H1 (cell line): ENCODE measurements around the gene ZNF639. TPM values are rescaled to one million over a fixed set of nuclear protein-coding genes. Genes with fewer than 3 reads are reported as not detected.

Experiments
- CTCF ChIA-PET: fragments of 300-600 bp; sonication (Branson Sonifier 250); formaldehyde crosslinking; loops from one replicate; lab custom pipeline; 2021; ENCODE audit not compliant: partially characterized antibody; lab: Charles Lee
- POLR2A ChIA-PET: fragments of 300-600 bp; sonication (Branson Sonifier 250); formaldehyde crosslinking; loops from one replicate; lab custom pipeline; 2021; ENCODE audit warnings: inconsistent platforms; ENCODE audit not compliant: partially characterized antibody; lab: Charles Lee
- DNase-seq, 2 experiments: peaks; one replicate each; pipeline versions ENCODE4 v3.0.0 to v3.0.0-alpha.2; 2010 to 2022; ENCODE audit warnings: low spot score in 2 of 2, low read depth in 1 of 2, mixed read lengths in 1 of 2
- FAIRE-seq: peaks from 2 replicates; lab custom pipeline; 2011; peaks lifted over from hg19 to GRCh38; lab: Jason Lieb, UNC
- H2AFZ ChIP-seq: 2 replicates; pipeline ENCODE4 v1.8.1; 2012; ENCODE audit warnings: low read length, inconsistent platforms
- H2AK5ac ChIP-seq: 2 replicates; pipeline ENCODE4 v1.6.1; 2013; ENCODE audit warnings: low read depth, low read length
- H2BK120ac ChIP-seq: replicated peaks from 2 replicates; pipeline ENCODE3; 2013; ENCODE audit warnings: low read depth, low read length, inconsistent platforms
- H2BK12ac ChIP-seq: 2 replicates; pipeline ENCODE4 v1.6.1; 2013; ENCODE audit warnings: low read depth, low read length
- H2BK15ac ChIP-seq: 2 replicates; pipeline ENCODE4 v1.6.1; 2013; ENCODE audit warnings: low read length
- H2BK20ac ChIP-seq: 2 replicates; pipeline ENCODE4 v1.6.1; 2013; ENCODE audit warnings: low read length
- H2BK5ac ChIP-seq: 2 replicates; pipeline ENCODE4 v1.6.1; 2013; ENCODE audit warnings: low read depth, low read length
- H3K14ac ChIP-seq: 2 replicates; pipeline ENCODE4 v1.6.1; 2013; ENCODE audit warnings: inconsistent platforms; ENCODE audit not compliant: insufficient read length
- H3K18ac ChIP-seq: 2 replicates; pipeline ENCODE4 v1.6.1; 2013; ENCODE audit warnings: low read length; ENCODE audit errors: extremely low read depth
- H3K23ac ChIP-seq: 2 replicates; pipeline ENCODE4 v1.6.1; 2013; ENCODE audit warnings: inconsistent platforms; ENCODE audit not compliant: insufficient read length
- H3K23me2 ChIP-seq: 2 replicates; pipeline ENCODE4 v1.6.1; 2013; ENCODE audit warnings: low read depth, low read length
- H3K27ac ChIP-seq: 2 replicates; pipeline ENCODE4 v1.6.1; 2011; ENCODE audit warnings: low read depth, low read length, inconsistent platforms
- H3K27me3 ChIP-seq, 4 experiments: replicated peaks in 1 of 4; 1 replicate in 1 of 4; 2 replicates in 3 of 4; pipeline versions ENCODE4 v1.6.1 to v1.8.1; 2011 to 2013; ENCODE audit warnings: low read length in 3 of 4, mild to moderate bottlenecking in 3 of 4, inconsistent platforms in 2 of 4, mixed read lengths in 2 of 4, moderate library complexity in 1 of 4; ENCODE audit not compliant: control insufficient read depth in 3 of 4, insufficient read depth in 3 of 4; ENCODE audit errors: extremely low read depth in 1 of 4
- H3K36me3 ChIP-seq, 4 experiments: 2 replicates each; pipeline versions ENCODE4 v1.6.1 to v1.8.1; 2011 to 2013; ENCODE audit warnings: mild to moderate bottlenecking in 4 of 4, low read length in 3 of 4, moderate library complexity in 2 of 4, control low read depth in 1 of 4, inconsistent platforms in 1 of 4; ENCODE audit not compliant: insufficient read depth in 4 of 4, control insufficient read depth in 2 of 4
- H3K4ac ChIP-seq: replicated peaks from 2 replicates; pipeline ENCODE3; 2013; ENCODE audit warnings: low read length, low read depth, mixed read lengths, inconsistent platforms; ENCODE audit not compliant: insufficient read length
- H3K4me1 ChIP-seq, 4 experiments: replicated peaks in 1 of 4; 1 replicate in 1 of 4; 2 replicates in 3 of 4; pipeline versions ENCODE4 v1.6.1 to v1.8.1; 2011 to 2013; ENCODE audit warnings: low read length in 3 of 4, inconsistent platforms in 2 of 4, mixed read lengths in 1 of 4; ENCODE audit not compliant: insufficient read depth in 4 of 4, control insufficient read depth in 3 of 4
- H3K4me2 ChIP-seq, 2 experiments: 2 replicates each; pipeline versions ENCODE4 v1.6.1 to v1.8.1; 2011 to 2013; ENCODE audit warnings: low read depth in 2 of 2, low read length in 2 of 2, control low read depth in 1 of 2, inconsistent platforms in 1 of 2, mild to moderate bottlenecking in 1 of 2; ENCODE audit not compliant: insufficient read depth in 1 of 2
- H3K4me3 ChIP-seq, 4 experiments: fragments of 200-600, 300-600 bp in 1 of 4; sonication (generic), shearing (Covaris generic), sonication (Bioruptor Twin) in 1 of 4; 2 replicates each; pipeline versions ENCODE4 v1.5.1 to v1.8.1; 2011 to 2016; ENCODE audit warnings: low read length in 4 of 4, low read depth in 3 of 4, control low read depth in 2 of 4, inconsistent platforms in 2 of 4, mild to moderate bottlenecking in 2 of 4, mixed read lengths in 1 of 4, moderate library complexity in 1 of 4; ENCODE audit not compliant: insufficient read depth in 2 of 4; ENCODE audit errors: extremely low read depth in 1 of 4
- H3K56ac ChIP-seq: replicated peaks from 2 replicates; pipeline ENCODE3; 2013; ENCODE audit warnings: low read depth, mild to moderate bottlenecking, mixed read lengths, low read length, inconsistent platforms; ENCODE audit not compliant: insufficient read length
- H3K79me1 ChIP-seq: 2 replicates; pipeline ENCODE4 v1.6.1; 2013; ENCODE audit warnings: low read depth, low read length, control low read depth
- H3K79me2 ChIP-seq, 2 experiments: 2 replicates each; pipeline versions ENCODE4 v1.6.1 to v1.8.1; 2012 to 2013; ENCODE audit warnings: low read length in 2 of 2, mild to moderate bottlenecking in 2 of 2, inconsistent platforms in 1 of 2; ENCODE audit not compliant: insufficient read depth in 2 of 2, control insufficient read depth in 1 of 2
- H3K9ac ChIP-seq, 4 experiments: replicated peaks in 1 of 4; 1 replicate in 1 of 4; 2 replicates in 3 of 4; pipeline versions ENCODE4 v1.6.1 to v1.8.1; 2011 to 2013; ENCODE audit warnings: low read depth in 3 of 4, low read length in 3 of 4, control low read depth in 2 of 4, mild to moderate bottlenecking in 2 of 4, moderate library complexity in 2 of 4, inconsistent platforms in 1 of 4; ENCODE audit errors: extremely low read depth in 1 of 4
- H3K9me3 ChIP-seq, 2 experiments: 2 replicates each; pipeline versions ENCODE4 v1.6.1 to v1.8.1; 2012 to 2013; ENCODE audit warnings: mild to moderate bottlenecking in 2 of 2, moderate library complexity in 2 of 2, control low read depth in 1 of 2, inconsistent platforms in 1 of 2, low read depth in 1 of 2, low read length in 1 of 2, mixed read lengths in 1 of 2; ENCODE audit not compliant: insufficient read depth in 2 of 2
- H4K20me1 ChIP-seq, 2 experiments: replicated peaks in 1 of 2; 2 replicates each; pipeline versions ENCODE3 to v1.8.1; 2011 to 2013; ENCODE audit warnings: inconsistent platforms in 2 of 2, low read length in 2 of 2, mild to moderate bottlenecking in 1 of 2; ENCODE audit not compliant: insufficient read depth in 2 of 2, control insufficient read depth in 1 of 2
- H4K5ac ChIP-seq: 2 replicates; pipeline ENCODE4 v1.6.1; 2013; ENCODE audit warnings: low read length, low read depth, mixed read lengths, inconsistent platforms; ENCODE audit not compliant: insufficient read length
- H4K8ac ChIP-seq: 2 replicates; pipeline ENCODE4 v1.8.0; 2013; ENCODE audit warnings: mild to moderate bottlenecking, moderate library complexity, low read length, inconsistent platforms; ENCODE audit not compliant: insufficient read depth; ENCODE audit errors: extremely low read depth
- H4K91ac ChIP-seq: replicated peaks from 2 replicates; pipeline ENCODE3; 2013; ENCODE audit warnings: low read length, mixed read lengths, inconsistent platforms; ENCODE audit not compliant: insufficient read length
- ATF2 ChIP-seq: IDR thresholded peaks from 2 replicates; pipeline ENCODE4 v1.6.1; 2012; ENCODE audit warnings: low read length, inconsistent platforms
- CHD2 ChIP-seq: IDR thresholded peaks from 2 replicates; pipeline ENCODE4 v1.6.1; 2012; ENCODE audit warnings: low read length, improper control_type of control experiment
- EGR1 ChIP-seq: IDR thresholded peaks from 2 replicates; pipeline ENCODE4 v1.6.1; 2011; ENCODE audit warnings: low read depth, low read length, borderline replicate concordance
- GABPA ChIP-seq: IDR thresholded peaks from 2 replicates; pipeline ENCODE4 v1.6.1; 2011; ENCODE audit warnings: mild to moderate bottlenecking, low read length, moderate library complexity, borderline replicate concordance; ENCODE audit not compliant: insufficient read depth
- HDAC2 ChIP-seq, 2 experiments: fragments of 300-600 bp in 1 of 2; sonication (generic) in 1 of 2; IDR thresholded peaks; 2 replicates each; pipeline ENCODE4 v1.6.1; 2011 to 2012; ENCODE audit warnings: low read depth in 2 of 2, low read length in 2 of 2, mild to moderate bottlenecking in 2 of 2, moderate library complexity in 2 of 2, borderline replicate concordance in 1 of 2, inconsistent platforms in 1 of 2
- KDM1A ChIP-seq: fragments of 200-600, 300-600 bp; sonication (generic); IDR thresholded peaks from 2 replicates; pipeline ENCODE4 v1.7.1; 2016; ENCODE audit warnings: mild to moderate bottlenecking, low read length, borderline replicate concordance
- KDM4A ChIP-seq: IDR thresholded peaks from one replicate; pipeline ENCODE4 v1.7.1; 2012; ENCODE audit warnings: low read depth, mild to moderate bottlenecking, moderate library complexity, low read length, inconsistent platforms; ENCODE audit not compliant: severe bottlenecking
- MAX ChIP-seq: IDR thresholded peaks from 2 replicates; pipeline ENCODE4 v1.6.1; 2012; ENCODE audit warnings: inconsistent platforms
- NRF1 ChIP-seq: IDR thresholded peaks from 2 replicates; pipeline ENCODE4 v1.6.1; 2011; ENCODE audit warnings: mild to moderate bottlenecking, low read depth, low read length, improper control_type of control experiment
- POU5F1 ChIP-seq: IDR thresholded peaks from 2 replicates; pipeline ENCODE4 v1.6.1; 2011; ENCODE audit warnings: low read depth, mild to moderate bottlenecking, low read length, moderate library complexity
- RFX5 ChIP-seq: IDR thresholded peaks from 2 replicates; pipeline ENCODE4 v1.6.1; 2011; ENCODE audit warnings: low read depth, low read length, improper control_type of control experiment, borderline replicate concordance
- TAF1 ChIP-seq: IDR thresholded peaks from 2 replicates; pipeline ENCODE4 v1.6.1; 2011; ENCODE audit warnings: mild to moderate bottlenecking, low read depth, low read length
- TCF12 ChIP-seq: IDR thresholded peaks from 2 replicates; pipeline ENCODE4 v1.6.1; 2011; ENCODE audit warnings: low read depth, mild to moderate bottlenecking, low read length
- YY1 ChIP-seq: IDR thresholded peaks from 2 replicates; pipeline ENCODE4 v1.6.1; 2011; ENCODE audit warnings: low read depth, mild to moderate bottlenecking, low read length
- polyA plus RNA-seq, 7 experiments: library from polyadenylated mRNA; depleted of rRNA in 3 of 7; stranded (reverse) in 5 of 7; unstranded in 2 of 7; fragments of >200 nt in 5 of 7; fragments of 200-250 nt in 2 of 7; gene quantifications; 1 replicate in 5 of 7; 2 replicates in 1 of 7; 4 replicates in 1 of 7; pipeline versions ENCODE4 v1.2.1 to v1.2.3, GENCODE V29; 2011 to 2013; ENCODE audit warnings: missing spikeins in 2 of 7, mixed read lengths in 2 of 7
- total RNA-seq: library from RNA; stranded (reverse); fragmentation: NEBNext Ultra II Directional; extraction: Animal tissue kit (Norgen Biotek cat#: 25700); gene quantifications from 2 replicates; pipeline ENCODE4 v1.2.1, GENCODE V29; 2021

Gene ZNF639
- total and polyA plus RNA-seq, 2 of the 8 experiments (the other 6 are each of a cell fraction or from before 2014, with no cell fraction given): 9.1 to 41.4 TPM

- Histone ChIP-seq H3K27ac (no peak overlapping the region), H3K4me2 (no peak overlapping the region), H3K23me2 (no peaks in the 10 kb centered on the region), H4K20me1 (no peaks in the 10 kb centered on the region), H4K8ac (no peak overlapping the region), H3K56ac (no peak overlapping the region), H4K91ac (no peak overlapping the region), H2BK12ac (no peak overlapping the region), H3K4me3 (no peak overlapping the region), H2BK5ac (no peak overlapping the region), H2BK120ac (no peak overlapping the region), H3K18ac (no peak overlapping the region), H3K79me1 (no peaks in the 10 kb centered on the region), H3K79me2 (no peaks in the 10 kb centered on the region), H2AK5ac (no peak overlapping the region), H4K5ac (no peak overlapping the region), H2BK15ac (no peak overlapping the region), H3K27me3 (no peaks in the 10 kb centered on the region), H3K9me3 (no peaks in the 10 kb centered on the region), H2AFZ (no peak overlapping the region), H3K4ac (no peak overlapping the region), H3K4me1 (no peaks in the 10 kb centered on the region), H3K36me3 (no peaks in the 10 kb centered on the region), H3K14ac (no peak overlapping the region), H3K9ac (no peak overlapping the region), H3K23ac (no peak overlapping the region), H2BK20ac (no peak overlapping the region)
- POLR2A ChIA-PET: no interaction called here
- FAIRE-seq (no peak), DNase-seq (no peak)
- CTCF ChIA-PET: interaction anchor here (1.4 kb wide), 1 partner anchor 14 kb away, joined by 5 read pairs; no protein-coding TSS in a partner anchor
- no peak for TF ChIP-seq NRF1
- no peak for TF ChIP-seq HDAC2 (IDR thresholded peaks at IDR 0.05; ENCODE audit: borderline replicate concordance in 1 of 2, low read depth in 2 of 2, low read length in 2 of 2)
- no peak for TF ChIP-seq KDM1A
- TF ChIP-seq YY1: no peak
- no peak for TF ChIP-seq KDM4A
- no peak for TF ChIP-seq TAF1
- no peak for TF ChIP-seq GABPA
- no peak for TF ChIP-seq ATF2
- no peak for TF ChIP-seq MAX
- no peak for TF ChIP-seq CHD2
- TF ChIP-seq POU5F1: no peak
- TF ChIP-seq EGR1: no peak
- TF ChIP-seq RFX5: no peak
- no peak for TF ChIP-seq TCF12
Measured at GRCh38 chr3:179308001-179308400, 14.8 kb upstream of the ZNF639 start.
